Measurements from ENCODE around the gene MARF1.
"Not testable (repeated sequence)": the region's sequence is repeated elsewhere in the genome, so short reads cannot be mapped to it uniquely, and the experiment has no call there.

The MARF1 gene

GRCh38 chr16:15601212-15601879 lies 41.6 kb downstream of the MARF1 start:
- DNase-seq (ENCODE audit: low spot score): no peak

- DNase-seq (ENCODE audit: low spot score): no peak
Observed at GRCh38 chr16:15599303-15600070, 43.5 kb downstream of the MARF1 start.

GRCh38 chr16:15598648-15599190 lies 44.2 kb downstream of the MARF1 start:
- DNase-seq (ENCODE audit: low spot score): no peak

GRCh38 chr16:15597822-15598647 lies 44.9 kb downstream of the MARF1 start:
- no peak for DNase-seq (ENCODE audit: low spot score)

GRCh38 chr16:15597135-15597534 lies 45.8 kb downstream of the MARF1 start:
- no peak for DNase-seq (ENCODE audit: low spot score)

- DNase-seq (ENCODE audit: low spot score): no peak
Observed at GRCh38 chr16:15594711-15595320, 48.1 kb downstream of the MARF1 start.

- DNase-seq (ENCODE audit: low spot score): no peak
Observed at GRCh38 chr16:15593235-15593634, 49.7 kb downstream of the MARF1 start.

- no peak for DNase-seq (ENCODE audit: low spot score)
Observed at GRCh38 chr16:15592324-15592723, 50.6 kb downstream of the MARF1 start.

- no peak for DNase-seq (ENCODE audit: low spot score)
Observed at GRCh38 chr16:15587152-15587825, 55.7 kb downstream of the MARF1 start.

GRCh38 chr16:15586716-15587115 lies 56.2 kb downstream of the MARF1 start:
- DNase-seq (ENCODE audit: low spot score): no peak

GRCh38 chr16:15585956-15586355 lies 57.0 kb downstream of the MARF1 start:
- DNase-seq (ENCODE audit: low spot score): no peak

GRCh38 chr16:15583526-15583925 lies 59.4 kb downstream of the MARF1 start:
- no peak for DNase-seq (ENCODE audit: low spot score)

GRCh38 chr16:15581127-15581815 lies 61.7 kb downstream of the MARF1 start:
- DNase-seq (ENCODE audit: low spot score): no peak

- no peak for DNase-seq (ENCODE audit: low spot score)
Observed at GRCh38 chr16:15578824-15579223, 64.1 kb downstream of the MARF1 start.

GRCh38 chr16:15576960-15577958 lies 65.7 kb downstream of the MARF1 start:
- DNase-seq (ENCODE audit: low spot score): no peak

- no peak for DNase-seq (ENCODE audit: low spot score)
Observed at GRCh38 chr16:15575293-15576049, 67.5 kb downstream of the MARF1 start.

GRCh38 chr16:15574614-15574948 lies 68.4 kb downstream of the MARF1 start:
- no peak for DNase-seq (ENCODE audit: low spot score)

GRCh38 chr16:15573896-15574613 lies 68.9 kb downstream of the MARF1 start:
- DNase-seq (ENCODE audit: low spot score): not testable (repeated sequence)

Measured in activated CD4-positive, alpha-beta T cell treated with anti-CD3 and anti-CD28 coated beads, Interleukin-2, Interleukin-4, amounts not matched to agents 100 ng/mL and 50 ng/mL, durations not matched to agents 16 hours and 8 hours (primary cell).